Cerebellar nuclear complex (tissue), 1 donor: Measurements from ENCODE around the gene CAPN3.
"Not testable (repeated sequence)": the region's sequence is repeated elsewhere in the genome, so short reads cannot be mapped to it uniquely, and the experiment has no call there.

Experiments used
- DNase-seq, 2 experiments: peaks; one replicate each; lab custom pipeline; 2025; lab: John Stamatoyannopoulos, UW

CAPN3 gene

GRCh38 chr15:42359249-42359648, at the start of gene CAPN3:
CAPN3 (plus strand) TSS chr15:42359501; CDS start chr15:42359806, 305 bp downstream.
- DNase-seq: no peak

GRCh38 chr15:42313463-42313862, 45.8 kb upstream of the CAPN3 start:
- DNase-seq: no peak

GRCh38 chr15:42314818-42315217, 44.5 kb upstream of the CAPN3 start:
- no peak for DNase-seq

GRCh38 chr15:42315521-42315920, 43.8 kb upstream of the CAPN3 start:
- DNase-seq: no peak

- DNase-seq: not testable (repeated sequence)
These were observed 43.0 kb upstream of the CAPN3 start for GRCh38 chr15:42316282-42316805.

- DNase-seq: no peak
These were observed 40.1 kb upstream of the CAPN3 start for GRCh38 chr15:42319206-42319605.

GRCh38 chr15:42324308-42324707, 35.0 kb upstream of the CAPN3 start:
- DNase-seq: no peak

GRCh38 chr15:42329161-42329560, 30.1 kb upstream of the CAPN3 start:
- no peak for DNase-seq

- DNase-seq: no peak
These were observed 29.3 kb upstream of the CAPN3 start for GRCh38 chr15:42329992-42330391.

GRCh38 chr15:42331235-42331634, 28.1 kb upstream of the CAPN3 start:
- no peak for DNase-seq

- no peak for DNase-seq
These were observed 27.0 kb upstream of the CAPN3 start for GRCh38 chr15:42332331-42332730.

GRCh38 chr15:42335074-42335473, 24.2 kb upstream of the CAPN3 start:
- no peak for DNase-seq

GRCh38 chr15:42336650-42337049, 22.7 kb upstream of the CAPN3 start:
- DNase-seq: not testable (repeated sequence)

- DNase-seq: not testable (repeated sequence)
These were observed 22.2 kb upstream of the CAPN3 start for GRCh38 chr15:42337104-42337503.

- DNase-seq: no peak
These were observed 20.8 kb upstream of the CAPN3 start for GRCh38 chr15:42338500-42338899.

- no peak for DNase-seq
These were observed 15.6 kb upstream of the CAPN3 start for GRCh38 chr15:42343596-42344232.

GRCh38 chr15:42344763-42345162, 14.5 kb upstream of the CAPN3 start:
- no peak for DNase-seq

- no peak for DNase-seq
These were observed 13.8 kb upstream of the CAPN3 start for GRCh38 chr15:42345504-42345903.

GRCh38 chr15:42348083-42348482, 11.2 kb upstream of the CAPN3 start:
- DNase-seq: no peak

GRCh38 chr15:42349186-42349585, 10.1 kb upstream of the CAPN3 start:
- no peak for DNase-seq

GRCh38 chr15:42352401-42352800, 6.9 kb upstream of the CAPN3 start:
- DNase-seq: no peak

GRCh38 chr15:42353061-42353460, 6.2 kb upstream of the CAPN3 start:
- no peak for DNase-seq

GRCh38 chr15:42354824-42355223, 4.5 kb upstream of the CAPN3 start:
- no peak for DNase-seq

GRCh38 chr15:42355291-42355690, 4.0 kb upstream of the CAPN3 start:
- no peak for DNase-seq
